ENCODE measurements around the gene TCTA. TPM values are rescaled to one million over a fixed set of nuclear protein-coding genes. Genes with fewer than 3 reads are reported as not detected.

TCTA gene
- 6.0 and 8.7 TPM in 2 replicates for total RNA-seq

GRCh38 chr3:49411968-49412631 lies at the start of gene TCTA, which contains the start of gene RHOA:
TCTA (plus strand) TSS chr3:49412423; CDS start chr3:49412427, 4 bp downstream.
RHOA (minus strand) TSS chr3:49411976; CDS start chr3:49375589, 36,387 bp downstream.

GRCh38 chr3:49422379-49423248 lies 10.4 kb downstream of the TCTA start, which contains the start of gene AMT:
AMT (minus strand) TSS chr3:49422473; CDS start chr3:49422450, 23 bp downstream.

Other genes starting within 250 kb of the TCTA start
- 15.1 and 20.2 TPM in 2 replicates for gene CCDC71, start 246.1 kb upstream of the TCTA start, total RNA-seq
- gene KLHDC8B, start 240.8 kb upstream of the TCTA start, total RNA-seq: 53.7 and 55.9 TPM in 2 replicates
- 0.96 and 2.1 TPM in 2 replicates for gene C3orf62, start 135.2 kb upstream of the TCTA start, total RNA-seq
- 13.6 and 15.7 TPM in 2 replicates for gene USP4, start 72.4 kb upstream of the TCTA start, total RNA-seq
- 355 and 723 TPM in 2 replicates for gene GPX1, start 54.1 kb upstream of the TCTA start, total RNA-seq
- gene RHOA, start 447 bp upstream of the TCTA start, total RNA-seq: 376 and 471 TPM in 2 replicates
- gene AMT, start 10.1 kb downstream of the TCTA start, total RNA-seq: 1.2 and 1.7 TPM in 2 replicates
- gene NICN1, start 16.9 kb downstream of the TCTA start, total RNA-seq: 1.5 and 2.2 TPM in 2 replicates
- gene DAG1, start 57.8 kb downstream of the TCTA start, total RNA-seq: 34.9 and 52.0 TPM in 2 replicates
- gene BSN, start 142.1 kb downstream of the TCTA start, total RNA-seq: under 0.01 TPM in 1 of 2 replicates, not detected in the other

Data from tracheal epithelial cell (primary cell).